IgD-negative memory B cell (primary cell): ENCODE data around the gene PARD3B. TPM values are rescaled to one million over a fixed set of nuclear protein-coding genes. Genes with fewer than 3 reads are reported as not detected.

ENCODE experiments used
- H3K27ac Mint-ChIP-seq, 3 donors: one replicate each; pipeline ENCODE4 v1.8.0; 2020 to 2022; ENCODE audit warnings: mild to moderate bottlenecking in 3 of 3, mixed read lengths in 3 of 3, moderate library complexity in 1 of 3
- H3K27me3 Mint-ChIP-seq: one replicate; pipeline ENCODE4 v1.8.0; 2021; ENCODE audit warnings: mixed read lengths
- H3K36me3 Mint-ChIP-seq: one replicate; pipeline ENCODE4 v1.8.0; 2020; ENCODE audit warnings: mild to moderate bottlenecking, mixed read lengths
- H3K4me1 Mint-ChIP-seq, 3 donors: one replicate each; pipeline ENCODE4 v1.8.0; 2020 to 2022; ENCODE audit warnings: mixed read lengths in 3 of 3, mild to moderate bottlenecking in 1 of 3
- H3K4me3 Mint-ChIP-seq, 4 donors: one replicate each; pipeline ENCODE4 v1.8.0; 2020 to 2022; ENCODE audit warnings: mild to moderate bottlenecking in 4 of 4, mixed read lengths in 4 of 4, moderate library complexity in 3 of 4
- H3K9me3 Mint-ChIP-seq, 3 donors: one replicate each; pipeline ENCODE4 v1.8.0; 2020 to 2021; ENCODE audit warnings: mixed read lengths in 3 of 3, mild to moderate bottlenecking in 1 of 3
- polyA plus RNA-seq: library from polyadenylated mRNA; unstranded; fragments of 300-500 nt; fragmentation: Illumina TruSeq; gene quantifications from one replicate; pipeline ENCODE4 v1.2.3, GENCODE V29; 2021

PARD3B gene
- polyA plus RNA-seq, 1 donor from 2014 or later: 0.04 TPM

DNA sequence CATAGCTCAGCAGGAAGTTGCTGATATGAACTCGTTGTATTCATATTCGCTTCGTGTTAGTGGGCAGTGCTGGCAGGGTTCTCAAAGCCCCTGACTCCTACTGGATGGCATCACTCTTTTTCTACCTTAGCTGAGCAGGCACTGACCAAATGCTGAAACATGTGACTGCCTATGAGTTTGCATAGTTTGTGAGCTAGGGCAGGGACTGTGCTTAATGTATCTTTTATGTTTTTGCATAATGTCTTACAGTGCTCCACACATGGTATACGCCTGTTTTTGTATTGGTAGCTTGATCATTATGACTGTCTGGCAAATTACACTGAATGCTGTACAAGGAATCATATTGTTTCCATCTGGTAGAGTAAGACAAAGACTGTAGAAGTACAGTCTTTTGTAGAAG, 305.3 kb downstream of the PARD3B start:
- no peaks in the 10 kb centered on the region for H3K27me3 Mint-ChIP-seq
- no peak overlapping the region for H3K27ac Mint-ChIP-seq
- H3K4me1 Mint-ChIP-seq: no peaks in the 10 kb centered on the region
- peaks cover 0 to 2% (median 0%) of the 10 kb centered on the region in 3 donors for H3K9me3 Mint-ChIP-seq
- no peak overlapping the region for H3K4me3 Mint-ChIP-seq
- no peaks in the 10 kb centered on the region for H3K36me3 Mint-ChIP-seq

- Mint-ChIP-seq H3K4me3 (no peak overlapping the region), H3K4me1 (no peaks in the 10 kb centered on the region), H3K27me3 (no peaks in the 10 kb centered on the region), H3K27ac (no peak overlapping the region), H3K36me3 (no peaks in the 10 kb centered on the region), H3K9me3 (peaks cover 0 to 2% (median 0%) of the 10 kb centered on the region in 3 donors)
Measured at GRCh38 chr2:204853905-204854304, 308.6 kb downstream of the PARD3B start.

DNA sequence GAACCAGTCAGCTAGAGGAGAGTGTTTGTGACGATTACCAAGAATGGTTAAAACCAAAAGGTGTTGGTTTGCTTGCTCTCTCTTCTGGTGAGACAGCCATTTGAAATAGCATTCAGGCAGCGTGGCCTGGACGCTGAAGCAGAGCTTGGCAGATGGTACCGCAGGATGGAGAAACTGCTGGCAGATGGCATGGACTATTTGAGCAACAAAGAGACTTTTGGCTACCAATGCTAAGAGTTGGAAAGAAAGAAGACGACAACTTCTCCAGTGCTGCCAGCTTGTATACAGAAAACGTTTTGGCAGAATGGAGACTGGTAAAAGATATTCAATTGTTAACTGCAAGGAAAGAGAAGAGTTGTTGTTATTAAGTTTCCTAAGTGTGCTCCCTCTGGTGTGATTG, 315.0 kb downstream of the PARD3B start:
- Mint-ChIP-seq H3K27me3 (no peaks in the 10 kb centered on the region), H3K9me3 (peaks cover 0 to 5% (median 4%) of the 10 kb centered on the region in 3 donors), H3K4me3 (no peak overlapping the region), H3K36me3 (no peaks in the 10 kb centered on the region), H3K27ac (no peak overlapping the region), H3K4me1 (no peaks in the 10 kb centered on the region)

DNA sequence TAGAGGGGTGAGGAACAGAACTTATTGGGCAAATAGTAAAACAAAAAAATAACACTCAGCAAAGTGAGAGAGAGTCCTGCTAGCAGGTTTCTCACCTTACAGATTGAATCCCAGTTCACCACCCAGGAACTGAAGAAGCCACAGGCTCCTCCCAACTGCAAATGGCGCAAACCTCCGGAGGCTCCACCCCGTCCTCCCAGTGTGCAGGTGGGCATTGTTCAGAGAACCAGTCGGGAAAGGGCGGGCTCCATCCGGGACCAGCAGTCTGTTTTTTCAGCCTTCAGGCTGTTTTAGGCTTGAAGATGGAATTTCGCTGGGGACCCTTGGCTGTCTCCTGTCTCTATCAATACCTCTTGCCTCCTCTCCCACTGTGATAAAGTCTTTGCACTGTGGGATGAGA, 317.5 kb downstream of the PARD3B start:
- Mint-ChIP-seq H3K4me1 (no peaks in the 10 kb centered on the region), H3K36me3 (no peaks in the 10 kb centered on the region), H3K4me3 (no peak overlapping the region), H3K27ac (no peak overlapping the region), H3K27me3 (peaks cover 3% of the 10 kb centered on the region), H3K9me3 (peaks cover 0 to 5% (median 4%) of the 10 kb centered on the region in 3 donors)

DNA sequence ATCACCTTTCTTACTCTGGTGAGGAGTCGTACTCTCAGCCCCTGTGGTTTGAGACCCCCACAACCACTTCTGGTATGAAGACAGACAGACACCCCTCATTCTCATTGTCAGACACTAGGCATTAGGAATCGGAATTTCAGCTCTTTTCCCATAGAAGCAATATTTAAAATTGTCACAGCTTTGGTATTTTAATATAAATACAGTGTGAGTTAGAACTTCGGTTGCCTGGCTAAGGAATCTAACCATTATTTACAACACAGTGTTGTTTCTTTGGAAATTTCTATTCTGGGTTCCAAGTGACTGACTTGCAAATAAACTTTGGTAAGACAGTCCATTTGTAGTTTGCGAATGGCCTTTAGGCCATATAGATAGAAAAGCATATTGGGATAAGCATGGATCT, 318.1 kb downstream of the PARD3B start:
- Mint-ChIP-seq H3K27ac (no peak overlapping the region), H3K9me3 (peaks cover 0 to 5% (median 4%) of the 10 kb centered on the region in 3 donors)

GRCh38 chr2:204869132-204869823, 324.0 kb downstream of the PARD3B start:
- Mint-ChIP-seq H3K27ac (no peak overlapping the region), H3K36me3 (no peaks in the 10 kb centered on the region), H3K9me3 (peaks cover 0 to 4% (median 3%) of the 10 kb centered on the region in 3 donors), H3K4me3 (no peak overlapping the region), H3K27me3 (peaks cover 3% of the 10 kb centered on the region), H3K4me1 (no peaks in the 10 kb centered on the region)

More for the DNA sequence above, 318.1 kb downstream of the PARD3B start:
- H3K4me3 Mint-ChIP-seq: no peak overlapping the region
- peaks cover 3% of the 10 kb centered on the region for H3K27me3 Mint-ChIP-seq
- no peaks in the 10 kb centered on the region for H3K36me3 Mint-ChIP-seq
- no peaks in the 10 kb centered on the region for H3K4me1 Mint-ChIP-seq

- Mint-ChIP-seq H3K36me3 (no peaks in the 10 kb centered on the region), H3K4me1 (no peaks in the 10 kb centered on the region), H3K9me3 (peaks cover 0 to 3% (median 0%) of the 10 kb centered on the region in 3 donors), H3K27ac (no peak overlapping the region), H3K4me3 (no peak overlapping the region), H3K27me3 (peaks cover 3% of the 10 kb centered on the region)
Measured at GRCh38 chr2:204870053-204870452, 324.8 kb downstream of the PARD3B start.

DNA sequence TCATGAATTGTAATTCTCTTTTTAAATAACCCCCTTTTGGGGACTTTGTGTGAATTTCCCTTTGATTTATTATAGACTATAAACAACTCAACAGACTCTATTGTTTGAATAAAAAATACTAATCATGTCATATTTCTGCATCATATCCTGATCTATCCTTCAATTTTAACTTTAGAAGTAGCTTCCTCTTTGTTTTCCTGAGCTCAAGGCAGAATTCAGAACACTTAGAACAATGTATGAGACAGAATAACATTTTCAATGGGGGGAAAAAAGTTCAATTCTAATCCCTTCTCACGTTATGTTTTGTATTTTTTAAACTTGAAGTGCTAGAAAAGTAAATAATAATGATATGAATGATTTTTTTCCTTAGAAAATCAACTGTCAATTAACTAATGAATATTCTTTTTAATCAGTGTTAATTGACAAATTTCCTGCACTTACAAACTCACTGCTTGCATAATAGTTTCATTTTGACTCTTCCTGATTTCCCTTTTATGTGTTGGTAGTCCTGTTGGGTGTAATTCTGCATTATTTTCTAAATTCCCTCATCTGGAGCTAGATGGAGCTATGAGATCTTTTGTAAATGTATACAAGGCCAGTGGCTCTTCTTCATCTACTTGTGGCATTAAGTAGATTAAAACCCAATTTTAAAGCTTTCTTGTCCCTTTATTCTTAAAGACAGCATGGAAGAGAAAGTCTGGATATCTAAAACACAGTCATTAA, 326.1 kb downstream of the PARD3B start:
- Mint-ChIP-seq H3K9me3 (peaks cover 0 to 3% (median 0%) of the 10 kb centered on the region in 3 donors), H3K4me3 (no peak overlapping the region), H3K27me3 (no peaks in the 10 kb centered on the region), H3K4me1 (no peaks in the 10 kb centered on the region), H3K27ac (no peak overlapping the region), H3K36me3 (no peaks in the 10 kb centered on the region)

GRCh38 chr2:204876311-204876710, 331.0 kb downstream of the PARD3B start:
- no peaks in the 10 kb centered on the region for H3K4me1 Mint-ChIP-seq
- no peaks in the 10 kb centered on the region for H3K27me3 Mint-ChIP-seq
- no peak overlapping the region for H3K27ac Mint-ChIP-seq
- H3K4me3 Mint-ChIP-seq: no peak overlapping the region
- H3K36me3 Mint-ChIP-seq: no peaks in the 10 kb centered on the region
- H3K9me3 Mint-ChIP-seq: peaks cover 0 to 3% (median 0%) of the 10 kb centered on the region in 3 donors

DNA sequence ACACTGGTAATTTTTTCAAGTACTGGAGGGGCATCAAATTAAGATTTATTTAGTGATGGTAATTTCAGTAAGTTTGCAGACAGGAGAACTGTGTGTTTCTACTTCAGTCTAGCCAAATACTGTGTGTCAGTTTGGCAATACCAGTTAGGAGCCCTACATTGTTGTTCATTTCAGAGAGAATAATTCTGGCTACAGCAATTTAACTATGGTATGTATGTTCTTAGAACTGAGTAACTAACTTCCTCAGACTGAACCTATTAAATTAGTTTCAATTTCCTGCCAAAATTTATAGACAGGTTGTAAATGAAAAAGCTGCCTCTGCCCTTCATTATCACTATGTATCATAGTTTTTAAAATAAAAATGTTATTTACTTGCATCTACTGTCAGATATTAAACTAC, 332.4 kb downstream of the PARD3B start:
- Mint-ChIP-seq H3K27ac (no peak overlapping the region), H3K36me3 (no peaks in the 10 kb centered on the region), H3K4me1 (no peaks in the 10 kb centered on the region), H3K4me3 (no peak overlapping the region), H3K9me3 (peaks cover 0 to 3% (median 0%) of the 10 kb centered on the region in 3 donors), H3K27me3 (no peaks in the 10 kb centered on the region)

DNA sequence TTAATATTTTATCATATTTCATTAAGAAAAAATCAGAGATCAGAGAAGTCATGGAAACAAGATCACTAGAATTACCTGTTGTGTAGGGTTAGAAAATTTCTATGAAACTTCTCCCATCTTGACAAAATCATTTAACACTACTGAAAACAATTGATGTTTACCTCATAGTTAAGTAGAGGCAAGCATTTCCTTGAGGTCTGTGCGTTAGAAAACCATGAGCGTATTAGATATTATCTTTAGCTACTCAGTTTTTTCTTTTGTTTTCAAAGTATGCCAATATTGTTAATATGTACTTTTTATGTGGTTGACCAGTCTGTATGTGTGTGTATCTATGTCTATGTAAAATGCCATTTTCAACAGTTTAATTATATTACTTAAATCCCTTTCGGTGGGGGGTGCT, 335.7 kb downstream of the PARD3B start:
- H3K4me3 Mint-ChIP-seq: no peak overlapping the region
- no peaks in the 10 kb centered on the region for H3K36me3 Mint-ChIP-seq
- no peaks in the 10 kb centered on the region for H3K4me1 Mint-ChIP-seq
- no peak overlapping the region for H3K27ac Mint-ChIP-seq
- no peaks in the 10 kb centered on the region for H3K9me3 Mint-ChIP-seq
- H3K27me3 Mint-ChIP-seq: no peaks in the 10 kb centered on the region

DNA sequence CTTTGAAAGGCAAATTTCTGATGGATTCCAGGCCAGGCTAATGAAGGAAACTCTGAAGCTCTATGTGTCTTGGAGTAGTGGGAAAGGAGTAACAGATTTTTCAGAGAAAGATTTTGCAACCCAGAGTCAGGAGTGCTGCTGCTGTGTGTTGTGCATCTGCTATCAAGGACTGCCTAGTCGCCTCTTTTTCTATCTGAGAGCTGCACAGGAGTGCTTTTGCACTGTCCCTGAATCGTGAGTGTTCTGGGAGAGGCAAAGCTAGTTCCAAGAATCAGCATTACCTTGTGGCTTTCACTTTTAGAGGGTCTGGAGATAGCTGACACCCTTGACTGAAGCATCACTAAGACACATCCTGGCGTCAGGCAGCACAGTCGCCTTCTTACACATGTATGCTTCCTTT, 336.4 kb downstream of the PARD3B start:
- Mint-ChIP-seq H3K36me3 (no peaks in the 10 kb centered on the region), H3K4me3 (no peak overlapping the region), H3K9me3 (no peaks in the 10 kb centered on the region), H3K27me3 (no peaks in the 10 kb centered on the region), H3K27ac (peak overlapping the region in 1 of 3 donors; percentile 36), H3K4me1 (no peaks in the 10 kb centered on the region)

DNA sequence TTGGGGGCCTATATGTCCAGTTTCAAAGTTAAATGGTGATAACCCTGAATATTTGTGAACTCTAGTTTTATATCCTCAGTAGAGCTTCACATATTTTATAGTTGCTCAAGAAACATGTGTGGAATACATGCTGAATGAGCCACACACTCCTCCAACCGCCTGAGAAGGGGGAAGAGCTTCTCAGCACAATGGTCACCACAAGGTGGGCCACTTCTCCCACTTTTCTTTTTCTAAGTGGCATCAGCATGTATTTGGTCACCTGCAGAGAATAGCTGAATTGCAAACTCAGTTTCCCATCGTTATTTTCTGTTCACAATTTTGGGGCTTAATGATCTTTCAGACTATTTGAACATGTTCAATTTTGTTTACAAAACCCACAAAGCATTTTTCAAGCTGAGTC, 340.5 kb downstream of the PARD3B start:
- Mint-ChIP-seq H3K27ac (no peak overlapping the region), H3K36me3 (no peaks in the 10 kb centered on the region), H3K9me3 (no peaks in the 10 kb centered on the region), H3K4me3 (no peak overlapping the region), H3K4me1 (no peaks in the 10 kb centered on the region), H3K27me3 (no peaks in the 10 kb centered on the region)

- Mint-ChIP-seq H3K4me1 (no peaks in the 10 kb centered on the region), H3K4me3 (no peak overlapping the region), H3K27ac (no peak overlapping the region), H3K27me3 (no peaks in the 10 kb centered on the region), H3K9me3 (no peaks in the 10 kb centered on the region), H3K36me3 (no peaks in the 10 kb centered on the region)
Measured at GRCh38 chr2:204886713-204887112, 341.4 kb downstream of the PARD3B start.

DNA sequence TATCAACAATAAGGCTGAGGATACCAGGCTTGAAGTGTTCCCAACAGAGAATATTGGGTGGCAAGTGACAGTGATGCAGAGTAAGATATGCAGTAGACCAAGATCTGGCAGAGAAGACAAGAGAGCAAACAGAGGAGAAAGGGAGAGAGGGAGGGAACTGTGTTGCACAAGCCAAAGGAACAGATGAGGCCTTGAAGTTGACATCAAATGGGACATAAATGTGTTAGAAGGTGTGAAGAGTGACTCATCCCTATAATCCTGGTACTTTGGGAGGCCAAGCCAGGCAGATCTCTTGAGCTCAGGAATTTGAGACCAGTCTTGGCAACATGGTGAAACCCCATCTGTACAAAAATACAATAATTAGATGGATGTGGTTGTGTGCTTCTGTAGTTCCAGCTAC, 342.9 kb downstream of the PARD3B start:
- Mint-ChIP-seq H3K27ac (no peak overlapping the region), H3K4me3 (no peak overlapping the region)

DNA sequence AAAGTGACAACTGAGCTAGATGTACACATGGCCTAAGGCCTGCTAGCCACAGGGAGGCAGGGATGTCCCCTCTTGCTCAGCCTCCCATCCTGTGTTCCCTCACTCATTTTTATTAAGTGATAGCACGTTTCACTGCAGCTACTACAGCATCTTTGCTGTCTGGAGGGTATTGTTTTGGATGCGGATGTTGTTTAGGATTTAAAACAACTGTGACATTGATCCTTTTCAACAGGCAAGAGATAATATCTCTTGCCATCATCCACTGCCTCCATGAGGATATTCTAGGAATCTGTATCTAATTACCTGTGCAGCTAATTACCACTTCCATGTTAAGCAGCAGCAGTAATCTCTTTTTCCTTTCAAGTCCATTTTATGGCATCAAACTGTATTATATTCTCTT, 345.4 kb downstream of the PARD3B start:
- Mint-ChIP-seq H3K4me1 (no peaks in the 10 kb centered on the region), H3K27me3 (no peaks in the 10 kb centered on the region), H3K36me3 (no peaks in the 10 kb centered on the region), H3K4me3 (no peak overlapping the region), H3K27ac (no peak overlapping the region), H3K9me3 (no peaks in the 10 kb centered on the region)

More for the DNA sequence above, 342.9 kb downstream of the PARD3B start:
- Mint-ChIP-seq H3K27me3 (no peaks in the 10 kb centered on the region), H3K36me3 (no peaks in the 10 kb centered on the region), H3K4me1 (no peaks in the 10 kb centered on the region), H3K9me3 (no peaks in the 10 kb centered on the region)
